GM18499 (cell line): Measurements from ENCODE around the gene MORC1.

Source experiments
- ATAC-seq: cut with Tn5 transposase; IDR thresholded peaks from one replicate; pipeline ENCODE4 v1.9.1; 2021; ENCODE audit warnings: moderate number of reproducible peaks; ENCODE audit not compliant: insufficient read depth, unreplicated experiment

Gene MORC1

DNA sequence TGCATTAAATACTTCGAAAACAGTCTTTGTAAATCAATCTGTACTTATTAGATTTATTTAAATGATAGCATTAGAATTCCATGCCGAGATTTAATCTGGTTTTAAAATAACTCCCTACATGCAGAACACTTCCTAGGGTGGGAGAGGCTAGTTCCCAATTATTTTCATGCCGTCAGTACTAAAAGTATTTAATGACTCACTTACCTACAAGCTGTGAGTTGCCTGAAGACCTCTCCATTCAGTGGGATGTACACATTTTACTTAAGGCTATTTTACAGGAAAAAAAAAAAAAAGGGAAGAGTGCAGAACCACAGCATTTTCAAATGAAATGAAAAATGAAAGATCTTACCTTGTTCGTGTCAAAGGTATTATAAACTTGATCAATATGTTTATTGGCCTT is 164.7 kb downstream of the MORC1 start:
- ATAC-seq: no peak

DNA sequence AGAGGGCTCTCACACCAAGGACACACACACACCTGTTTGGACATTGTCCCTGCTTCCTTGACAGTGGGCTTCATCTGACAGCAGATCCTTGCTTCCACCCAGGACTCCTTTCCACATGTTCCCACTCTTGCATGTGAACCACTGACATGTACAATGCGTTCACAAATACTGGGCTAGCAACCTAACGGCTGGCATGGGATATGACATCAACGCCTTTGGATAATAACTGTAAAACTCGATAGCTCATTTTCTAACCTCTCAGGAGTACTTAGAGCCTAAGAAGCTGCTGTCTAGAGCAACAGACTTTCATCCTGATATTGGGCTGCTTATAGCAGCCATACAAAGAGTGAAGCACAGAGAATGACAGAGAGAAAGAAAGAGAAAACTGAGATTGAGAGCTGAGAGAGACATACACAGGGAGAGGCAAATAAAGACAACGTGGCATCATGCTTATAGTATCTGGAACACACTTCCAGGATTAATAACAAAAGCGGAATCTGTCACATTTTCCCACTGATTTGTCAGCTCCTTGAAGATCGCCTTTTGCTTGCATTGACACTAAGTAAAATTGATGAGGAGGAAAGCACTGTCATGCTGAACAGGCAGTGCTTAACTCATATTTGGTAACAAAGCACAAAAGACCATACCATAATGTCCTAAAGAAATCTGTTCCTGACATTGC is 166.0 kb downstream of the MORC1 start:
- ATAC-seq: no peak

DNA sequence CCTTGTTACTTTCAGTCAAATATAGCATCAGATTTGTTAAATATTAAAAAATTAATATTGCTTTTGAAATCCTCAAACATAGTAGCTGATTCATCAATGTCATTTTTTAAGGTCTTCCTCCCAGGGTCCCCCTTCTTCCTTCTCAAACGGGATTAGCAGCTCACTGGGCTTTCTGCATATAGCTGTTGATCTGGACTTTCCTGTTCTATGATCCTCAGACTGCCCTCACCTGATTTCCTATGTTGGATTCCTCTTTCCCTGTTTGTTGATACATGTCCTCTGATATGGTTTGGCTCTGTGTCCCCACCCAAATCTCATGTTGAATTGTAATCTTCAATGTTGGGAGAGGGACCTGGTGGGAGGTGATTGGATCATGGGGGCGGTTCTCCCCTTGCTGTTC is 170.1 kb downstream of the MORC1 start:
- no peak for ATAC-seq

DNA sequence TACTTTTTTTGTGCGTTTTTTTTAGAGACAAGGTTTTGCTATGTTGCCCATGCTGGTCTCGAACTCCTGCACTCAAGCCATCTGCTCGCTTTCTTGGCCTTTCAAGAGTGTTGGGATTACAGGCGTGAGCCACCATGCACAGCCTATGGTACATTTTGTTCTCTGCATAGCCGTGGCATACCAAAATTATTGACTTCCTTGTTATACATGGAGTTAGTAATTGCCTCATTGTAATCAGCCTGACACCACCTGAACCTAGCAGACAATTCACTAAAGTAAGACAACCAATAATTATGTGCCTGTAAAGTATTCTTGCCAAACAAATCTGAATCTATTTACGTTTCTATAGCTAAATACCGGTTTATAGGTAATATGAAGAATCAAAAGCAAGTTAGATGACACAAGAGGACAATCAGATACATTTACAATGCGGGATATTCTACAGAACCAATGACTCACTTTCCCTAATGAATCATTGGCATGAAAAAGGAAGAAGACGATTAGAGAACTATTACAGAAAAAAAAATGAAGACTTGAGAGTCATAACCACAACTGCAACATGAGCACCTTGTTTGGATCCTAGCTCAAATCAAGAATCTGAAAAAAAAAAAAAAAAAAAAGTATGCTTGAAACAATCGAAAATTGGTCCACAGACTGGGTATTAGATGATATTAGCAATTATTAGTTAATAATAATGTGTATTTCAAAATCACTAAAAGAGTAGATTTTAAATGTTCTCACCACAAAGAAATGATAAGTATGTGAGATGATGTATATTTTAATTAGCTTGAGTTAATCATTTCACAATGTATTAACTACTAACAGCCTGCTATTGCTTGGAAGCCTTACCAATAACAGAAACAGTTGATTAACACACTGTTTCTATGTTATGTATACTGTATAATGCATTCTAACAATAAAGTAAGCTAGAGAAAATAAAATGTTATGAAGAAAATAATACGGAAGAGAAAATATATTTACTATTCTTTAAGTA is 171.3 kb downstream of the MORC1 start:
- ATAC-seq: no peak

DNA sequence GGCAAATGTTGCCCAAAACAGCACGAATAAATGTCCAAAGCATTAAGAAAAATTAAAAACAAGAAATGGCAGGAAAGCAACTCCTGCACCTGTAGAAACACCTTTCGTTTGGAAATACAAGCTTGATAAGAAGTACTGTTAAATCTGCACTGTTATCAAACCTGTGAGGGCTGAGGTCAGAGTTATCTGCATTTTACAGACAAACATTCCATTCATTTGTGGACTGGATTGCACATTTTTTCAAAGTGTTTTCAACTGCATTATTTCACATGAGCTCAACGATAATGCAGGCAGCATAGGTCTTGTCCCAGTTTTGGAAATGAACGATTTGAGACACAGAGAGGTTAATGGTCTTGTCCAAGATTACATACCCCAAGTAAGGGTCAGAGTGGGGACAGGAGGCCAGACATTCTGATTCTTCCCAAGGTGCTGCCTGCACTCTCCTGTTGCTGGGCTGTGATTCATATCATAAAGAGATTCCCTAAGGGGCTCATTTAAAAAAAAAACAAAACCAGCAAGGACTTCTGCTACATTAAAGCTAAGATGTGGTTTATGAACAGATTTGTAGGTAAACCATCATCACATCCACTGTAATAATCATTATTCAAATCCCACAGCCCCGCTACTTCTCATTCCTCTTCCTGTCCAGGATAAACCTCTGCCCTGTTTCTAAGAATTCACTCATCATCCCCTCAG is 177.2 kb downstream of the MORC1 start:
- no peak for ATAC-seq

DNA sequence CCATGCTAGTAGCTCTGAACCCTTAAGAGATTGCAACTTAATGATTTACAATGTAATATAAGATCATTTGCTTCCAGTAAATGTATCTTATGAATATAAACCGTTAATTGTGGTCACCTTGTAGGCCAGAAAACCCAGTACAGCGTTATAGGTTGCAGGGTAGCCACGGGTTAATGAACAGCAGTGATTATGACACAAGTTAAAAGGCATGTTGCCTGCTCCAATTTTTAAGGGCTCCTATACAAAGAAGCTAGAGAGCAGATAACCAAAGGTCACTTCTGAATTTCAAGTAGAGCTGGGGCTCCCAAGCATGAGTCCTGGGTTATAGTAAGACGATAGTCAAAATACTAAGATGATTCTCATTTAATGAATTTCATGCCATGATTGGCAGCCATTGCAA is 177.8 kb downstream of the MORC1 start:
- ATAC-seq: no peak

DNA sequence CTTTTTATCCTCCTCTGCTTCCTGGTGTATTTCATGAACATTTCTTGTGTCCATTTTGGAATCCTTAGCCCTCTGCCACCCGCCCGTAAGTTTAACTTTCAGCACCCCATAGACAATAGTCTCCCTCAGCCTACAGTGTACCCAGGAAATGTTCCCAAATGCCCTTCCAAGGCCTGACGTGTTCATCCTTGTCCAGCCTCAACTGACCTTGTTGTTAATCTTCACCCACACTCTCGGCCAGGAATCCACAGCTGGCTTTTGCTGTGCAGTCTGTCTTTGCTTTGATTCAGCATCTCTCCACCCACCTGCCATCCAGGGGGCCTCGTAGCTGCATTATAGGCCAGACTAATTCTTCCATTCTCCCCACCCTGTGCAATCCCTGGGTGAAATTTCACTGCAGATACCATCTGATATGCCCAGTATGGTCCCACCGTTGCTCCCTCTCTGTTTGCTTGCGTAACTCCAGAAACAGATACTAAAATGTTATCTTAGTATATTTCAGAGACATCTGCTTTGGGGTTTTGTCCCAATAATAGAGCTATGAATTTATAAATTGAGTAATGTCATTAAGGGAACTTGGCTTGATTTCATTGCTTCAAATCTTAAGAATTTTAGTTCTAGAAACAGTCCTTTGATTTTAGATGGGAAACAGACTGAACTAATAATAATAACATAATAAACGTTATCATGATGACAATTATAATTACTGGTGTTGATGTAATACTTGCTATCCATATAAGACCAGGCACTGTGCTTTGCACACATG is 180.8 kb downstream of the MORC1 start:
- no peak for ATAC-seq

DNA sequence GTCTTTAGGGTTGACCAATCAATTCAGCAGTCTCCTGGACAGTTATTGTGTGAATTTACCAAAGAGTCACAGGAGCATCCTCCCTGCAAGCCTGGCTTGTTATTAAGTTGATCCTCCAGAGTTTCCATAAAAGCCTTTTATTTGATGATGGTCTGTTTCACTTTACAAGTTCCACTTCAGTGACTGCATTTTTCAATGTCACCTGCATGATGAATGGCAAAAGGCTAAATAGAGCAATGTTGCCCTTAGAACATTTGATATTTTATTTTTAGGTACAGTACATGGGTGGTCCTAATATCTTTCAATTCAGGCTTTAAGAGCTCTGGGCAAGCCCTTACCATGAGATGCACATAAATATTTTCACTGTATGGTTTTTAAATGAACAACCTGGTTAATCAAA is 186.9 kb downstream of the MORC1 start:
- ATAC-seq: no peak

DNA sequence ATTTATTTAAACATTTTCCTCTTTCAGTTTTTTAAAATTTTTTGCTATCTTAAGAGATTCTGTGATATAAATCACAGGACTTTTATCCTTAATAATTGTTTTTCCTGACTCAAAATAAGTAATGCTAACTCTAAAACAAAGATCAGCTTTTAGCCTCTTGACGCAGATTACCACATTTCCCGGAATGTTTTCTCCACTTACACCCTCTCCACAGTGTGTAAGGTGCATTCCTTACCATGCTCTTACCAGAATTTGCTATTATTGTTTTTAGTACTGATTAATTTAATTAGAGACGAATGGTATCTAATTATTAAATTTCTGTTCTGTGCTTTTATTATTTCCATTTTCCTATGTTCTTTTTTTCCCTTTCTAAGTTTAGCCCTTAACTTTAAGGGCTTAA is 199.1 kb downstream of the MORC1 start:
- ATAC-seq: no peak

DNA sequence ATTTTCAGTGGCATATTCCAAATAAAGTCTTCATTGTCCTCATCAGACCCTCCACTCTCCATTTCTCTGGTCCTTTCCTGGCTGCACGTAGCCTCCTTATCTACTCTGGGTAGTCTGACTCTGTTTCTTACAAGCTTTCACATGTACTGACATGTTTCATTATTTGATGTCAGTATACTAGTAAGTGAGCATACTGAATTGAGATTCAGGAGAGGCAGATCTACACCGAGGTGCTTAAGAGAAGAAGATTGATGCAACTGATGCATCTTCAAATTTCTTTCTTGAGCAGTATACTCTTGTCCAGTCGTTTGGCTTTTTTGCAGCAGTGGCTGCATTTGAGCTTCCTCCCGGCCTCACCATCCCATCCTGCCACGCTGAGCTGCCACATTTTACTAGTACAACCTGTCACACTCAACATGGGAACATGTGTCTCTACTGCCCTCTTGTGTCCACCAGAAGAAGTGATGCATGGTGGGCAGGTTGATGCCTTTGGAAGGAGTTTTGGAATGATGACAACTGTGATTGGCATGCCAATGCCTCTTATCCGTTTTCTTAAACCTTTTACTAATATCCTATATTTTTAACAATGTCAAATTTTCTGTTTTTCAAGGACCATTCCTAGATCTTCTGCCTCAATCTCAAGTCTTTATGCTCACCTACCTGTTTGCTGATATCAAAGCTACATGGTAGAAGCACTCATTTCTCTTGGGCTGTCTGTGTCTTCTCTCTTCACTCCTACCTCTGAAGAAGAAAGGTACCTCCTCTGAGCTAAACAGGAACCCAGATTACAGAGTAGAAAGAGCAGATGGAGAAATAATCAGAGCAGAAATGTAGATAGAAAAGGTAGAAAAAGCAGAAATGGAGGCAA is 202.9 kb downstream of the MORC1 start:
- peak; percentile 88 for ATAC-seq

DNA sequence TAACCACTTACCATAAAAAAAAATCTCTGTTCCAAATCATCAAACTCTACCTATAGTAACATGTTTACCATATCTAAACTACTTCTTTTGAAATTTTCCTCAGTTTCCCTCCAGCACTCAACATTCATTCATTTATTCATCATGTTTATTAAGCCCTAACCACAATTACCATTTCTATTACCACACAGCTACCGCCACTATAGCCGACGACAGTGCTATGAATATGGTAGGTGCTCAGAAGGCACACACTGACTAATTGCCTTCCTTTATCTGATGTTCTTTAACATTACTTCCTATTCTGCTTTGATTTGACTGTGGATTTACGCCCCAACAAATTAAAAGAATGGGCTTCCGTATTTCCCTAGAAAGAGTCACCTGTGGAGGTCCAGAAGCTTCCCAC is 208.1 kb downstream of the MORC1 start:
- no peak for ATAC-seq
